Fibroblast of skin of right quadriceps (primary cell): ENCODE results near the gene SHMT2.

ENCODE experiments used
- DNase-seq: peaks from one replicate; pipeline ENCODE4 v3.0.0-alpha.2; 2013

The SHMT2 gene

GRCh38 chr12:57229046-57229633, 371 bp upstream of the SHMT2 start:
- no peak for DNase-seq

- no peak for DNase-seq
Observed at GRCh38 chr12:57230381-57231155, 1.1 kb downstream of the SHMT2 start.

- no peak for DNase-seq
Observed at GRCh38 chr12:57231276-57232021, 1.9 kb downstream of the SHMT2 start.

GRCh38 chr12:57232156-57232756, 2.7 kb downstream of the SHMT2 start:
- DNase-seq = no peak

GRCh38 chr12:57233357-57234232, 4.1 kb downstream of the SHMT2 start:
- no peak for DNase-seq

GRCh38 chr12:57234233-57234570, 4.7 kb downstream of the SHMT2 start:
- peak; percentile 58 for DNase-seq

- no peak for DNase-seq
Observed at GRCh38 chr12:57234571-57235016, 5.1 kb downstream of the SHMT2 start.

- peak; percentile 74 for DNase-seq
Observed at GRCh38 chr12:57235017-57235727, 5.7 kb downstream of the SHMT2 start.

- DNase-seq = no peak
Observed at GRCh38 chr12:57235728-57236131, 6.2 kb downstream of the SHMT2 start.

GRCh38 chr12:57236201-57236924, 6.9 kb downstream of the SHMT2 start:
- no peak for DNase-seq

- no peak for DNase-seq
Observed at GRCh38 chr12:57236925-57237595, 7.5 kb downstream of the SHMT2 start.

GRCh38 chr12:57237596-57237931, 8.1 kb downstream of the SHMT2 start:
- DNase-seq = no peak

- DNase-seq = no peak
Observed at GRCh38 chr12:57237932-57238853, 8.7 kb downstream of the SHMT2 start.

GRCh38 chr12:57238854-57239554, 9.5 kb downstream of the SHMT2 start:
- DNase-seq = peak; percentile 86

- DNase-seq = no peak
Observed at GRCh38 chr12:57239587-57240065, 10.1 kb downstream of the SHMT2 start.

- DNase-seq = peak; percentile 68
Observed at GRCh38 chr12:57240066-57240921, 10.8 kb downstream of the SHMT2 start.

GRCh38 chr12:57240926-57241401, 11.5 kb downstream of the SHMT2 start:
- DNase-seq = no peak
